Fibroblast of mammary gland (primary cell): ENCODE measurements around the gene GTF2F2.

Experiments used
- DNase-seq: peaks from one replicate; pipeline ENCODE4 v3.0.0-alpha.2; 2010; ENCODE audit warnings: low read depth
- H3K4me3 ChIP-seq: 2 replicates; pipeline ENCODE4 v1.5.1; 2011; ENCODE audit warnings: low read depth, mild to moderate bottlenecking, low read length, moderate library complexity; ENCODE audit not compliant: control insufficient read depth
- CTCF ChIP-seq: conservative IDR thresholded peaks from 2 replicates; pipeline ENCODE4 v1.5.1; 2011; ENCODE audit warnings: low read depth, low read length, inconsistent platforms; ENCODE audit not compliant: control insufficient read depth, insufficient read depth

The GTF2F2 gene

DNA sequence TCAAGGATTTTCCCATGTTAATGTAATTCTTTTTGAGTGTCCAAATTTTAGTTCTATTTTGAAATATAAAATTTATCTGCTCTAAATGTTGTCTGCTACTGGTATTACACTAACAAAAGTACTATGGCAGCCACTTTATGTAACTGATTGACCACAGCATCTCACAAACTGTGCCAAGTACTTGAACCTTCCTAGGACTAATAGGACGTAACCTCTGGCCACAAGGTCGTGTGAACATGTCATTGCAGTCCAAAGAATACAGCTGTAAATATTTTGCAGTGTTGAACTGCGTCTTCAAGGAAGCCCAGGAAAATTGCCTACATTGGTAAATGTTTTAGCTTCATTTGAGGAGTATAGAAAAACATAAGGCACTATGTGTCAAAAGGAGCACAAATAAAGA, 78.6 kb downstream of the GTF2F2 start:
- no peak for TF ChIP-seq CTCF
- H3K4me3 ChIP-seq, result no peak overlapping the region
- no peak for DNase-seq

DNA sequence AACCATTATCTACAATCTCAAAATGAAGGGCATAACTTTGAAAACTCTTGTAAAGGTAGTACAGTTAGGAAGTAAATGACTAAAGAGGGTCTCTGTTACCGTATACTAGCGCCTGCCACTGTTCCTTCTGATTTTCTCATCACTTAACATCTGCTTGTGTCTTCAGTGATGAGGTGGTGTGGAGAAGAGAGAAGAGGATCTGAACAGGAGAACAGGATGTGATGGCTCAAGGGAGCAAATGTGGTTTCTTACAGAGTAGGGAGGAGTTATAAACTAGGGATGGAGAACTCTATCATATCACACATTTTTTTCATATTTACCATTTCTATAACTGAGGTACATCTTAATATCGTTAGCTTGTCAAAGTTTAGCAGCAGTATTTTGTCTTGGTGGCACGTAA, 79.4 kb downstream of the GTF2F2 start:
- TF ChIP-seq CTCF, result no peak
- DNase-seq, result no peak
- no peak overlapping the region for H3K4me3 ChIP-seq

DNA sequence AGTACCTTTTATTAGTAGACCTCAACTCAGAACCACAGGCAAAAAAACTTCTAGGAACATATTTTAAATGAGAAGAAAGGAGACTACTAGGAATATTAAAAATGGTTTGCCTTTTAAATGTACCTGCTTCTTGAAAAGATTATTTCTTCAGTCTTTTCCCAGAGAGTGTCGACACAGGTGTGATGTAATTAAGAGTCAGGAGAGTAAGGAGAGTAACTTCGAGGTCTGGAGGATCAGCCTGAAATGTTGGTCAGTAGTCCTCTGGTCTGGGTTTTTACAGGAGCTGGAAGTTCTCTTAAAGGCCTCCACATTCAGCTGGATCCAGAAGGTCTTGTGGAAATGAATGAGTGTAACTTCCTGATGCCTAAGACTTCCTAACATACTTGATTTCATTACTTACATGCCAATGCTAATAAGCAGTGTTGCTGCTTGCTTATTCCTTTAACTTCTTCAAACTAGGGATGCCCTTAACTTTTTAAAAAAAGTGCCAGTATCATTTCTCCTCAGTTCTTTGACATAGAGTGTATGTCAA, 80.5 kb downstream of the GTF2F2 start, which contains the start of gene KCTD4:
Gene KCTD4, minus strand, starts transcription at position 345 of the 532 bp plus-strand sequence. CDS start 6,478 bp downstream, outside the sequence.
- no peak for DNase-seq
- no peak for TF ChIP-seq CTCF
- H3K4me3 ChIP-seq, result no peak within 1 kb of the TSS

DNA sequence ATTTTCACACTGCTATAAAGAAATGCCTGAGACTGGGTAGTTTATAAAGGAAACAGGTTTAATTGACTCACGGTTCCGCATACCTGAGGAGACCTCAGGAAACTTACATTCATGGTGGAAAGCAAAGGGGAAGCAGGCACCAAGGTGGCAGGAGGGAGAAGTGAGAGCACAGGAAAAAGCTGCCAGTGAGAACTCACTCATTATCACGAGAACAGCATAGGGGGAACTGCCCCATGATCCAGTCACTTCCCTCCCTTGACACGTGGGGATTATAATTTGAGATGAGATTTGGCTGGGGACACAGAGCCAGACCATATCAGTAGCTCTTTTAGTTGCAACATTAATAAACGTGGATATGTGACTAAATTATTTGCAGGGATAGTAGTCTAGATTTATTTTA, 84.8 kb downstream of the GTF2F2 start:
- no peak for DNase-seq
- no peak for TF ChIP-seq CTCF
- H3K4me3 ChIP-seq, result no peak overlapping the region

- no peak overlapping the region for H3K4me3 ChIP-seq
- no peak for TF ChIP-seq CTCF
- peak; percentile 92 for DNase-seq
Observed at GRCh38 chr13:45206340-45206739, 86.0 kb downstream of the GTF2F2 start.

DNA sequence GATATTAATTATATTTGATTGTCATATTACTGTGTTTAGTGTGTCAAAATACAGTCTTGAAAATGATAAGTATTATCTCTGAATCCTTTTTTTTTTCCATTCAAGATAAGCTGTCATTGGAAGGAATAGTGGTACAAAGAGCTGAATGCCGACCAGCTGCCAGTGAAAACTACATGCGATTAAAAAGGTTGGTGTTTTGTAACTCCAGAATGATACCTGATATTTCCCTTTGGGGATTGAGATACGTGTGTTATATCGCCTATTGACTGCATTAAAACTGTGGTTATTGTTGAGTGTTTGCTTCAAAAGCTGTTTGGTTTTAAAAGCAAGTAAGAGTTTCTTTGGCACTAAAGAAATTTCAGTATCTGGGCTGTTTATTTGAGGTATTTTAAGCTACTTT, 87.0 kb downstream of the GTF2F2 start:
- H3K4me3 ChIP-seq, result no peak overlapping the region
- no peak for DNase-seq
- no peak for TF ChIP-seq CTCF

GRCh38 chr13:45208132-45208531, 87.8 kb downstream of the GTF2F2 start:
- no peak for DNase-seq
- H3K4me3 ChIP-seq, result no peak overlapping the region
- TF ChIP-seq CTCF, result no peak
